HS-27A (cell line): ENCODE data around the gene MYO15B.

Source experiments
- DNase-seq: peaks from one replicate; pipeline ENCODE4 v3.0.0-alpha.2; 2012; ENCODE audit warnings: low read depth, missing footprints

The MYO15B gene

GRCh38 chr17:75558666-75559530 is 28.7 kb upstream of the MYO15B start:
- DNase-seq: no peak

GRCh38 chr17:75559958-75560533 is 27.6 kb upstream of the MYO15B start:
- DNase-seq: no peak

GRCh38 chr17:75561927-75562603 is 25.5 kb upstream of the MYO15B start:
- DNase-seq: no peak

- DNase-seq: no peak
Observed at GRCh38 chr17:75563063-75563758, 24.4 kb upstream of the MYO15B start.

- DNase-seq: no peak
Observed at GRCh38 chr17:75564195-75564594, 23.4 kb upstream of the MYO15B start.

GRCh38 chr17:75565066-75565465 is 22.5 kb upstream of the MYO15B start:
- DNase-seq: no peak

- no peak for DNase-seq
Observed at GRCh38 chr17:75565618-75566017, 22.0 kb upstream of the MYO15B start.

- DNase-seq: no peak
Observed at GRCh38 chr17:75566416-75566815, 21.2 kb upstream of the MYO15B start.

- DNase-seq: no peak
Observed at GRCh38 chr17:75566834-75567233, 20.8 kb upstream of the MYO15B start.

- DNase-seq: no peak
Observed at GRCh38 chr17:75568412-75569255, 19.0 kb upstream of the MYO15B start.

GRCh38 chr17:75570034-75570676 is 17.4 kb upstream of the MYO15B start:
- no peak for DNase-seq

GRCh38 chr17:75570772-75571171 is 16.8 kb upstream of the MYO15B start:
- DNase-seq: no peak

GRCh38 chr17:75571197-75571884 is 16.3 kb upstream of the MYO15B start:
- no peak for DNase-seq

GRCh38 chr17:75571885-75572215 is 15.8 kb upstream of the MYO15B start:
- DNase-seq: no peak

- no peak for DNase-seq
Observed at GRCh38 chr17:75572713-75573539, 14.7 kb upstream of the MYO15B start.

- no peak for DNase-seq
Observed at GRCh38 chr17:75573540-75573957, 14.1 kb upstream of the MYO15B start.

GRCh38 chr17:75573994-75574393 is 13.6 kb upstream of the MYO15B start:
- DNase-seq: no peak

GRCh38 chr17:75574404-75575036 is 13.1 kb upstream of the MYO15B start:
- no peak for DNase-seq

- no peak for DNase-seq
Observed at GRCh38 chr17:75575197-75575596, 12.4 kb upstream of the MYO15B start.
